Central memory CD8-positive, alpha-beta T cell (primary cell): Measurements from ENCODE around the gene CRABP2.

Experiments
- ATAC-seq: fragments of 150-1000 bp; cut with Tn5 transposase; replicated peaks from 2 replicates; pipeline ENCODE4 v1.10.0; 2022; ENCODE audit warnings: mild to moderate bottlenecking, moderate FRiP score, moderate number of reproducible peaks; ENCODE audit not compliant: poor library complexity, severe bottlenecking; ENCODE audit errors: extremely low read depth
- DNase-seq, 2 donors: peaks; one replicate each; pipeline ENCODE4 v3.0.0; 2021; ENCODE audit warnings: low spot score in 2 of 2
- H3K27ac Mint-ChIP-seq: one replicate; pipeline ENCODE4 v1.8.0; 2022; ENCODE audit warnings: low read depth, mild to moderate bottlenecking, moderate library complexity, mixed read lengths
- H3K27me3 Mint-ChIP-seq: one replicate; pipeline ENCODE4 v1.8.0; 2022; ENCODE audit warnings: mixed read lengths
- H3K36me3 Mint-ChIP-seq: one replicate; pipeline ENCODE4 v1.8.0; 2022; ENCODE audit warnings: mild to moderate bottlenecking, moderate library complexity, mixed read lengths; ENCODE audit not compliant: insufficient read depth
- H3K4me1 Mint-ChIP-seq: one replicate; pipeline ENCODE4 v1.8.0; 2022; ENCODE audit warnings: mixed read lengths
- H3K4me3 Mint-ChIP-seq: one replicate; pipeline ENCODE4 v1.8.0; 2022; ENCODE audit warnings: mild to moderate bottlenecking, moderate library complexity, mixed read lengths
- H3K9me3 Mint-ChIP-seq: one replicate; pipeline ENCODE4 v1.8.0; 2022; ENCODE audit warnings: mixed read lengths

The CRABP2 gene

DNA sequence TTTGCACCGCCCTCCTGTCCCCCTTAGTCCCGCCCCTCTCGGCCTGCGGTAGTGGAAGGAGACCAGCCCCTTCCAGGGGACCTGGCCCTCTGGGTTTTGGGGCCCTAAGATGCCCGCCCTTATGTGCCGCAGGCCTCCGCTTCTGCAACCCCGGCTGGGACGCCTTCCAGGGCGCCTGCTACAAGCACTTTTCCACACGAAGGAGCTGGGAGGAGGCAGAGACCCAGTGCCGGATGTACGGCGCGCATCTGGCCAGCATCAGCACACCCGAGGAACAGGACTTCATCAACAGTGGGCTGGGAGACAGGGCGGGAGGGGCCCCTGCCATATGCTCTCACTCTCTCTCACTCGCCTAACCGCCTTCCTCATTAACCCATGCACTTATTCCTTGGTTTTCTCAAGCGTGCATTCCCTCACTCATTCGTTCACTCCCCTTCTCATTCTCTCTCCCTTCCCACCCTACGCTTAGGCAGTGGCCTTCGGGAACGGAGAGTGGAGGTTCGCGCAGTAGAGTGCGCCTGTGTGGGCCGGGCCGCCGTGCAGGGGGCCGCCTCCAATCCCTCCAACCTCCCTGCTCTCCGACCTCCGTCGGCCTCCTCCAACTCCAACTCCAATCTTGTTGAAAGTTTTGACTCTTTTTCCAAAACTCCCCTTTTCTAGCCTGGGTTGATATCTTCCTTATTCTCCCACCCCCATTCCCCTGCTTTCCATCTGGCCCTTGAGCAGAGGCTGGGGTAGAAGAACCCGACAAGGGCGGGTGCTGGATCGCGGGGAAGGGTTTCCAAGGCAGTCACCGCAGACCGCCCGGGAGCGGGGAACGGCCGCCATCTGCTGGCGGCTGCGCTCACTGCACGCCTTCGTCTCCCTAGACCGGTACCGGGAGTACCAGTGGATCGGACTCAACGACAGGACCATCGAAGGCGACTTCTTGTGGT, 48.3 kb downstream of the CRABP2 start:
- H3K36me3 Mint-ChIP-seq = peaks cover 7% of the 10 kb centered on the region
- peak overlapping the region; percentile 82 for H3K4me3 Mint-ChIP-seq
- peak; percentile 44 to 62 for DNase-seq
- H3K4me1 Mint-ChIP-seq = peaks cover 52% of the 10 kb centered on the region
- peak overlapping the region; percentile 45 for H3K27ac Mint-ChIP-seq
- peak; percentile 34 for ATAC-seq
- no peaks in the 10 kb centered on the region for H3K9me3 Mint-ChIP-seq
- H3K27me3 Mint-ChIP-seq = peaks cover 57% of the 10 kb centered on the region

DNA sequence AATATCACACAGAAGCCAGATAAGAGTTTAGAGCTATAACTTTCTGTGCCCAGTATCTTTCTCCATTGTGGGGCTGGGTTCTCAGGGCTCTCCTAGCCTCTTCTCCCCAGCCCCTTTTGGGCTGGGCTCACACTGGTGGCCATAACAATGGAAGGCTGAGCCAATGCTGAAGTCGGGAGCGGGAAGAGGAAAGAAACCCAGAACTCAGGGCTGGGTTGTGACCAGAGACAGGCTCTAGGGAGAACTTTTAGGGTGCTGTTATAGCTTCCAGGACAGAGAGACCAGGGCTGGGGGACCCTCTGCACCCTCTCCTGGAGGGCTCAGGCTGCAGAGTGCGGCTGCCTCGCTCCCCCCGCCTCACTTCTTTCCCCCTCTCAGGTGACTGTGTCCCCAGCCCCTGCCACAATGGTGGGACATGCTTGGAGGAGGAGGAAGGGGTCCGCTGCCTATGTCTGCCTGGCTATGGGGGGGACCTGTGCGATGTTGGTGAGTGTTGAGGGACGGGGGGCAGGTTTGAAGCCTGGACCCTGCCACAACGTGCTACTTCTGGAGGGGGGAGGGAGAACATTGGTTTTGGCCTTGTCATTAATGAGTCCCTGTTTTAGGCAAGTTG, 49.4 kb downstream of the CRABP2 start:
- Mint-ChIP-seq H3K36me3 (peaks cover 4% of the 10 kb centered on the region), H3K4me1 (peaks cover 45% of the 10 kb centered on the region), H3K27ac (no peak overlapping the region), H3K27me3 (peaks cover 67% of the 10 kb centered on the region), H3K4me3 (peak overlapping the region; percentile 82), H3K9me3 (no peaks in the 10 kb centered on the region)
- no peak for DNase-seq
- no peak for ATAC-seq

DNA sequence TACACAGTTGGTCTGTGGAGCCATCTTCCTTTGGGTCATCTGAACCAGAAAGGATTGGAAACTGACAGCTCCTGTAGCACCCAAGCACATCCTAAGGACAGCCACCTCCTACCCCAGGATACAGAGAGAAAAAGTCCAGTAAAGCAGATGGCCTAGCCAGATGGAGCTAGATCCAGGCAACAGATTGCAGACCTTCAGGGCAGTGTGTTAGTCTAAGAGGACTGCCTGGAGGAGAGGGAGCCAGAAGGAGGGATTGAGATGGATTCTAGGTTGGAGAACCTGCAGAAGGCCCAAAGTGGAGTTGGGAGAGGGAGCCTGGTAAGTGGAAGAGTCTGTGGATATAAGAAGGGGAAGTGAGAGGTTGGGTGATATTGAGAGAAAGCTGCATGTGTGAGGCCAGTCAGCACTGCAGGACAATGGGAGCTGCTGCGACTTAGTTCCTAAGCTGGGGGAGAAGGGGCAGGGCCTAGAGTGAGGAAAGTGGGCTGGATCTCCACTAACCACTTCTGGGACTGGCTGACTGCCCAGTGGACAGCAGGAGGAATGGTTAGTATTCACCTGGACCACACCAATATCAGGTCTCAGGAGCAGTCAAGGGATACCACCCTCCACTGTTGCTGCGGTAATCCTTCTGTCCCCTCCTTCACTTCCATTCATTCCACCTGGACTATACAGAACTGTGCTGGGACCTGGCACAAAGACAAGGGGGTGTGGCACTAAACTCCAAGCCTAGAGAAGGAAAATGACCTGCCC, 50.1 kb downstream of the CRABP2 start:
- Mint-ChIP-seq H3K9me3 (no peaks in the 10 kb centered on the region), H3K27me3 (peaks cover 74% of the 10 kb centered on the region), H3K27ac (no peak overlapping the region), H3K4me1 (peaks cover 39% of the 10 kb centered on the region), H3K4me3 (peak overlapping the region; percentile 5), H3K36me3 (peaks cover 4% of the 10 kb centered on the region)
- no peak for ATAC-seq
- no peak for DNase-seq

DNA sequence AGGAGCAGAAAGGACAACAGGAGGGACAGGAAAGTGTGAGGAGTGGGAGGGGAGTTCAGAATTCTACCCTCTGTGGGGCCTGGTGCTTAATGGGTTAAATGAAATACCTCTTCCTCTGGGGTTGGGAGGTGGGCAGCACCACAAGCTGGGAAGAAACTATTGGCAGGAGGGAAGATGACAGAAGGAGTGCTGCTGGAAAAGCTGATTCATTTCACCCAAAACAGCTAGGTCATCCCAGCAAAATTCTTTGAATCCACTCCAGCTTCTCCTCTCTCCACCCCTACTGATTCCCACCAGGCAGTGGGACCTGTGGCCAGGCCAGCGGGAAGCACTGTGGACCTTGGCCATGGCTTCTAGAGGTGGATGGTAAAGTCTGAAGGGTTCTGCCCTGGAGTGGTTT, 50.7 kb downstream of the CRABP2 start:
- peaks cover 80% of the 10 kb centered on the region for H3K27me3 Mint-ChIP-seq
- ATAC-seq = no peak
- peaks cover 3% of the 10 kb centered on the region for H3K36me3 Mint-ChIP-seq
- H3K9me3 Mint-ChIP-seq = no peaks in the 10 kb centered on the region
- no peak overlapping the region for H3K4me3 Mint-ChIP-seq
- DNase-seq = no peak
- H3K27ac Mint-ChIP-seq = no peak overlapping the region
- H3K4me1 Mint-ChIP-seq = peaks cover 32% of the 10 kb centered on the region

DNA sequence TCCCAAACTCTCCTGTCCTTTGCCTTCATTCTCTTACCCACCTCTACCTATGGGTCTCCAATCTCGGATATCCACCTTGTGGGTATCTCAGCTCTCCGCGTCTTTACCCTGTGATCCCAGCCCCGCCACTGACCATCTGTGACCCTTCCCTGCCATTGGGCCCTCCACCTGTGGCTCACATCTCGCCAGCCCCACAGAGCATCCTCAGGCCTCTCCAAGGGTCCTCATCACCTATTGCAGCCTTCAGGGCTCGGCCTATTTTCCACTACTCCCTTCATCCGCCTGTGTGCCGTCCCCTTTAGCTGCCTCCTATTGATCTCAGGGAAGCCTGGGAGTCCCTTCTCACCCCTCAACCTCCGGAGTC, 52.4 kb downstream of the CRABP2 start:
- Mint-ChIP-seq H3K4me3 (no peak overlapping the region), H3K36me3 (peaks cover 2% of the 10 kb centered on the region), H3K9me3 (no peaks in the 10 kb centered on the region), H3K27ac (no peak overlapping the region), H3K4me1 (peaks cover 16% of the 10 kb centered on the region), H3K27me3 (peaks cover 98% of the 10 kb centered on the region)
- DNase-seq (no peak), ATAC-seq (no peak)

DNA sequence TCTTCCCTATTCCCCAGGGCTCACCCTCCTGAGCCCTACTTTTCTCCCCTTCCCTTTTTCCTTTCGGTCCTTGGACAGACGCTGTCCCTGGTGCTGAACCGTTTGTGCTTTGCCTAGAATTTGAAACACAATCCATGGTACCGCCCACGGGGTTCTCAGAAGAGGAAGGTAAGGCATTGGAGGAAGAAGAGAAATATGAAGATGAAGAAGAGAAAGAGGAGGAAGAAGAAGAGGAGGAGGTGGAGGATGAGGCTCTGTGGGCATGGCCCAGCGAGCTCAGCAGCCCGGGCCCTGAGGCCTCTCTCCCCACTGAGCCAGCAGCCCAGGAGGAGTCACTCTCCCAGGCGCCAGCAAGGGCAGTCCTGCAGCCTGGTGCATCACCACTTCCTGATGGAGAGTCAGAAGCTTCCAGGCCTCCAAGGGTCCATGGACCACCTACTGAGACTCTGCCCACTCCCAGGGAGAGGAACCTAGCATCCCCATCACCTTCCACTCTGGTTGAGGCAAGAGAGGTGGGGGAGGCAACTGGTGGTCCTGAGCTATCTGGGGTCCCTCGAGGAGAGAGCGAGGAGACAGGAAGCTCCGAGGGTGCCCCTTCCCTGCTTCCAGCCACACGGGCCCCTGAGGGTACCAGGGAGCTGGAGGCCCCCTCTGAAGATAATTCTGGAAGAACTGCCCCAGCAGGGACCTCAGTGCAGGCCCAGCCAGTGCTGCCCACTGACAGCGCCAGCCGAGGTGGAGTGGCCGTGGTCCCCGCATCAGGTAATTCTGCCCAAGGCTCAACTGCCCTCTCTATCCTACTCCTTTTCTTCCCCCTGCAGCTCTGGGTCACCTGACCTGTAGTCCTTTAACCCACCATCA, 53.0 kb downstream of the CRABP2 start:
- Mint-ChIP-seq H3K27ac (no peak overlapping the region), H3K9me3 (no peaks in the 10 kb centered on the region), H3K27me3 (peaks cover 100% of the 10 kb centered on the region), H3K4me1 (peaks cover 10% of the 10 kb centered on the region), H3K4me3 (no peak overlapping the region), H3K36me3 (peaks cover 2% of the 10 kb centered on the region)
- DNase-seq = no peak
- ATAC-seq = no peak
